ENCODE measurements around the gene CASP6.

Gene CASP6

DNA sequence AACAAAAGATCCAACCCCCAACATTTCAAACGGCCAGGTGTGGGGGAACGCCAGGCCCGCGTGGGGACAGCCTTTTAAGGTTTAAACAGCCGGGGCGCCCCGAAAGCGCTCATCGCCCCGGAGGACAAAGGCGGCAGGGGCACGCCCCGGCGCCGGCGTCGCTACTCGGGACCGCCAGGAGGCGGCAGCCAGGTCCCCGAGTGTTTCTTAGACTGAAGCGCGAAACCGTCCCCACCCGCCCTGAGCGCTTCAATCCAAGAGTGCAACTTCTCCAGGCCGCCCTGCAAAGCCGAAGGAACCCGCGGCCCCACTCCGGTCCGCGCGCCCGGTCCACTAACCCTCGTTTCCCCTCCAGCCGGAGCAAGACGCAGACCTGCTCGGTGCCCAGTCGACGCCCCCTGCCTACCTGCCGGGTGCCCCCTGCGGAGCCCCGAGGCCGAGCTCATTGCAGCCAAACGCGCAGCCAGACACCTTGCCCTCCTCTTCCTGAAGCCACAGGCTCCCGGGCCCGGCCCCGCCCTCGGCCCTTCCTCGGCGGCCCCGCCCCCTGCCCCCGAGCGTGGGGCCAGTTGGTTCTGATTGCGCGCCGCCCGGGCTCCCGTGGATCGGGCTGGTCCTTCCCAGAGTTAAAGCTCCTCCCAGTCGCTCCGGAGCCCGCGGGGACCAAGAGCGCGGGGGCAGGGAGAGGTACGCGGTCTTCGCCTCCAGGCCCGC lies at the start of gene CASP6:
Gene CASP6, minus strand, starts transcription at position 496 of the 714 bp plus-strand sequence. Its CDS starts 50 bp downstream, at position 446.
- peak; percentile 83 for DNase-seq

DNA sequence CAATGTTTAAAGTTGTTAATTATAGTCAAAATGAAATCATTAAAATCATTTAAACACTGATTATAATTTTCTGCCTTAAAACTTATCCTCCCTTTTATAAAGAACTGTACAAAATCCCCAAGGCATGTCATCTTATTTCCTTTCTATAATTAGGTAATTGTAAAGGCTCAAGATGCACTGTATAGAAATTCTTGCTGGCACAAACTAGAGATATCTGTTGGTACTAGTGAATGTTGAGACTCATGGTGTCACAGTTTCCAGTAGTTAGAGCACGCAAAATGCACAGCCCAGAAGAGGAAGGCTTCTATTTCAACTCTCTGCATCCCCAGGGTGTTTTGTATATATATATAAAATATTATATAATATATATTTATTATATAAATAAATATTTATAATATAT lies 49.3 kb upstream of the CASP6 start:
- no peak for DNase-seq

DNA sequence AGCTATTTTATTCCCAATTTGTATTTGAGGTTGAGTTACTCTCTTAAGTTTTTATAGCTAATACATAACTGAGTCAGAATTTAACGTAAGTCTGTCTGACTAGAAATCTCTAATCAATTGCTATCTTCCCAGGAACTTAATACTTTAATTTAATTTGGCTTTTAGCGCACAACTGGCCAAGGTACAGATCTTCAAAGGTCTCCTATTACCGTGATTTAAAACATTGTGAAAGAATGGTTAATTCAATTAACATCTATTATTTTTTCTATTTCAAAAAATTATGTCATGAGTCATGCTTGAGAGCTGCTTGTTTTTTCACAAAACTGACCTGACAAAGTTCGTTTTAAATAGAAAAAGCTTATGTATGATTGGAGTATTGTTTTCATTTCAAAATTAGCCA lies 48.6 kb upstream of the CASP6 start:
- DNase-seq = no peak

DNA sequence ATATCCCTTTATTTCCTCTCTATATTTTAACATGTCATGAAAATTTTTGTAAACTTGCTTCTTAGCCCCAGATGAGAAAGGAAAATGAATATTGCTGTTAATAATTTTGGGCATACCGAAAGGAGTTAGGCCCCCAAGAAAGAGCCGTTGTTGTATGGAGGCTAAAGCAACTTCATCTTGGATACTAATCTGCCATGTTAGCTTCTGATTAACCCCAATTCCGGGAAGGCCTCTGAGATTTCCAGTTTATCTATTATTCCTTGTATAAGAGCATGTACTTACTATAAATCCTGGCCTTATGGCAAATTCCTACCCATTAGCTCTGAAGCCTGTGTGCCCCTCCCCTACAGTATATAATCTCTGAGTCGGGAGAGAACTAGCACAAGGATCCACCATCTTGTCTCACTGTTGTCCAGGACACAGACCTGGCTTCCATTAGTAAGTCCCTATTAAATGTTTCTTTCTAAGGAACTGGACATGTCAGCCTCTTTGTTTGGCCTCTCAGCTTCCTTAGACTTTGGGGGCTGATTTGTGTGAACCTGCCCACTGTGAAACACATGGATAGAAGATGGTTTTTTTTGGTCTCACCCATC lies 47.5 kb upstream of the CASP6 start:
- no peak for DNase-seq

DNA sequence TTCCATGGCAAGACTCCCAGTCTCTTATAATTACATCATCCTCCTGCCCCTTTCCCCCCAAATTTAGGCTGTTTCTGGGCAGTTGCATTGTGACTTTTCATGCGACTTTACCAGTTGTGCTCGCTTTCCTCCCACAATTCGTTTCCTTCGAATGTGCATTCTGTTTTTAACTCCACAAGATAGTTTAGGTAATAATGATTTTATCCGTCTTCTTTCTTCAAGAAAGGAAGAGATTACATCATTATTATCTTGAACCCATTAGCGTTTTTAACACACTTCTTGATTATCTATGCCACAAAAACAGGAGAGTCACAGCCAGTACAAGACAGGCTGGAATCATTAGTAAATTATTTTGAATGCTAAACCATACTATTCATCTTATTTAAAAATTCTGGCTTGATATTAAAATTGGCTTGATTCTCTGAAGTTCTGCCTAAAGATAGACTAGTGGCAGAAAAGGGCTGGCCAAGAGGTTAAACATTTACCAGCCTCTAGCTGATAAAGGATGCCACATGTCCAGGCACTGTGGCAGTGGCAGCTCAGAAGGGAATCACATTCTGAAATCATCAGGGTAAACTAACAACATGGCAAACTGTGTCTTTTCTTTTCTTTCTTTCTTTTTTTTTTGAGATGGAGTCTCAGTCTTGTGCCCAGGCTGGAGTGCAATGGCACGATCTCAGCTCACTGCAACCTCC lies 46.3 kb upstream of the CASP6 start:
- no peak for DNase-seq

DNA sequence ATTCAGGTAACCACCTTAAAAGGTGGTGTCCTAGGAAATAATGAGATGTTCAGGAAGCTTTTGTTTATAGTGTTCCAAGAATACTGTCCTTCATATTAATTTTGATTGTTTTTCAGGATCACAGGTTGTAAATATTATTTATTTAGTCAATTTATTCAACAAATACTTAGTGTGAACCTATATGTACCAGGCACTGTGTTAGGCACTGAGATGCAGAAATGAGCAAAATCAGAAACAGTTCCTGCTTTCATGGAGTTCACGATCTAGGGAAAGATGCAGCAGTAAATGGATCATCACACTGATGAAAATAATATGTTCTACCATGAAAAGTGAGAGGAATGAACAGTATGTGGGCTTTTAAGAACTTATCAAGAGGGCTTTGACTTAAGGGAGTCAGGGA lies 44.9 kb upstream of the CASP6 start:
- DNase-seq = no peak

DNA sequence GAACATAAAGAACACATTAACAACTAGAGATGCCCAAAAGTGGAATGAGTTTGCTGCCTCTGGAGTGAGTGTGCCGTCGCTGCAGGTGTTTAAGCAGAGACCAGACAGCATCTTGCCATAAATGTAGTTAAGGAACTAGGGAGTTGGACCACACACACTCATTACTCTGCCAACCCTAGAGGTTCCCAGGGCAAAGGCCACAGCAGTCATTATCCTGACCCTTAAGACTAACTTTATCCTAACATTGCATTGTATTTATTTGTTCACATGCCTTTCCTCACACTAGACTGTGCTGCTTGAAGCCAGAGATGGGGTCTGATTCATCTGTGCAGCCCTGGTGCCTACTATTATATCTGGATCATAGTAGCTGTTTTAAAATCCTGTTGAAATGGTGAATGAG lies 43.5 kb upstream of the CASP6 start:
- no peak for DNase-seq

DNA sequence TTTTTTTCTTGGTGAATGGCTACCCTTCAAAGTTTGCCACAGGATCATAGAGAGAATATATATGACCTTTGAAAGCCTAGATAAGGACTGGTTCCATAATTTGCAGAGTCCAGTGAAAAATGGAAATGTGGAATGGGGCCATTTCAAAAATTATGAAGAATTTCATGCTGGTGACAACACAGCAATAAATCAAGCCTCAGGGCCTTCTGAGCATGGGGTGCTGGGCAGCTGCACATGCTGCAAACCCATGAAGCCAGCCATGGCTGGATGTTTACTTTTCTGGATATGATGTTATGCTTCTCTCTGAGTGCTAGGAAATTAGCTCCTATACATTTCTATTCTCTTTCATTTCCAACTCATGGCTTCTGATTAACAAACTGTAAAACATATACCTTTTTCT lies 42.6 kb upstream of the CASP6 start:
- no peak for DNase-seq

DNA sequence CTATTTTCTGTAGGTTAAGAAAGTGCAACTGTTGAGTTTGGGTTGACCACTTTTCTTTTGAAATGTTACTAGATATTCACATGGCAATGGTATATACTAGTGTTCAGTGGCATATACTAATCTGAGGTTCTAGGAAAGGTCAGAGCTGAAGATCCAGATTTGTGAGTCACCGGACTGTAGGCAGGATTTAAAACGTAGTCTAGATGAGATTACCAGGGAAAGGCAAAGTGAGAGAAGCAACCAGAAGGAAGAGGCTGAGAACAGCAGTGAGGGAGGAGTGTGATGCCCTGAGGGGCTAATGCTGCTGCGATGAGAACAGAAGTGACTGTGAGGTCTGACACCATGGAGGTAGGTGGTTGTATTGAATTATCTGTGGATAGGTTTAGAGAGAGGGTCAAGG lies 36.3 kb upstream of the CASP6 start:
- no peak for DNase-seq

DNA sequence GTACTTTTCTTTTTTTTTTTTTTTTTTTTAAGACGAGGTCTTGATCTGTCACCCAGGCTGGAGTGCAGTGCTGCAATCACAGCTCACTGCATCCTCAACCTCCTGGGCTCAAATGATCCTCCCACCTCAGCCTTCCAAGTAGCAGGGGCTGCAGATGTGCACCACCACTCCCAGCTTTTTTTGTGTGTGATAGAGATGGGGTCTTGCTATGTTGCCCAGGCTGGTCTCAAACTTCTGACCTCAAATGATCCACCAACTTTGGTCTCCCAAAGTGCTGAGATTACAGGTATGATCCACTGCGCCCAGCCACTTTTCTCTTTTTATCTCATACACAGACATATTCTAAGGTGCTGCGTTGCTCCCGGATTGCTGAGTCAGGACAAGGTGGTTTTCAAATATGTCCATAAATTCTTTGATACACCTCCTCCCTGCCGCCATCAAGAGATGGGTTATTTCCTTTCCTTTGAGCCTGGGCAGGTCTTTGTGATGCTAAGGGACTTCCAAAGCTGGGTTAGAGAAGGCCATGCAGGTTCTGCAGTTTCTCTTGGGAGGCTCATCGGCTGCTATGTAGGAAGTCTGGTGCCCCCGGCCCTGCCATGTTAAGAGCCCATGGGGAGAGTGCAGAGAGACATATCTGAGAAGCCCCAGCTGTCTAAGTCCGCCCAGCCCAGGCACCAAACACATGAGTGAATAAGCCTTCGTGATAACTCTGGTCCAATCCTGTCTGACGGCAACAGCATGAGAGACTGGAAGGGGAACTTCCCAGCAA lies 35.0 kb upstream of the CASP6 start:
- DNase-seq = no peak

DNA sequence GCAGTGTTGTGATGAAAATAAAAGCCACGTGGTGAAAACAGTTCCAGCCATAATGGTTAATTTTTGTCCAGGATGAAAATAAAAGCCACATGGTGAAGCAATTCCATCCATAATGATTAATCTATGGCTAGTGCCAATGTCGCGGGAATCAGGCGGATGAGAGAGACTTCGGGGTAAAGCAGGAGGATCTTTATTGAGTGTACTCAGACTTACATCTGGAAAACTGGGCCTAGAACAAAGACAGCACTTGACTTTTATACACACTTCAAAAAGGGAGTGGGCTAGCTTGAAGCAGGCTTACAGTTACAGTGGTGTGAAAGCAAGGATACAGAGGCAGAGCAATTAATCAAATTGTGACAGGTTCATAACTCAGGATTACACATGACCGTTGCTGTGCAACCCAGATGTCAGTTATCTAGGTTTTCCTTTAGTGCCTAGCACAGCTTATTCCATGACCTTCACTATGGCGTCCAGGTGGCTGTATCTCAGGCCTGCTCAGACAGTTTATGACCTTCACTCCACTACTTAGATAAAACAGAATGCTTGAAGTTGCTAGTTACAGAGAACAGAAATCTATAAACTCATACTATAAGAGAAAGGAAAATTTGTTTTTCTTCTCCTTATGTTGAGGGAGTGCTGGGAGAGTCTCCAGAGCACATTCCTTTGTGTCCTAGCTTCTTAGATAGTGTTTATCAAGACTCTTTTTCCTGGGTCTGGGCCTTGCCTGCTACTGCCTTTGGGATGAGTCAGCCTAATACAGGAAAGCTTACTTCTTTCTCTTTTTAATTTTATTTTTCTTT lies 32.5 kb upstream of the CASP6 start:
- DNase-seq = no peak

DNA sequence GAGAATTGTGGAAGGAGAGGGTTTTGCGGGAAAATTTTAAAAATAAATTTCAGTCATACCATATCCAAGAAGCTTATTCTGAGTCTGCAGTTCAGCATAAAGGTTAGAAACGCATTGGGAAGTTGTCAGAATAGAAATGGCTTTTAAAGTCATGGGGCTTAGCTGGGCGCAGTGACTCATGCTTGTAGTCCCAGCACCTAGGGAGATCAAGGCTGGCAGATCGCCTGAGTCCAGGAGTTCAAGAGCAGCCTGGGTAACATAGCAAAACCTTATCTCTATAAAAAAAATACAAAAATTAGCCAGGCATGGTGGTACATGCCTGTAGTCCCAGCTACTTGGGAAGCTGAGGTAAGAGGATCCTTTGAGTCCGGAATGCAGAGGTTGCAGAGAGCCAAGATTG lies 30.5 kb upstream of the CASP6 start:
- DNase-seq = no peak

DNA sequence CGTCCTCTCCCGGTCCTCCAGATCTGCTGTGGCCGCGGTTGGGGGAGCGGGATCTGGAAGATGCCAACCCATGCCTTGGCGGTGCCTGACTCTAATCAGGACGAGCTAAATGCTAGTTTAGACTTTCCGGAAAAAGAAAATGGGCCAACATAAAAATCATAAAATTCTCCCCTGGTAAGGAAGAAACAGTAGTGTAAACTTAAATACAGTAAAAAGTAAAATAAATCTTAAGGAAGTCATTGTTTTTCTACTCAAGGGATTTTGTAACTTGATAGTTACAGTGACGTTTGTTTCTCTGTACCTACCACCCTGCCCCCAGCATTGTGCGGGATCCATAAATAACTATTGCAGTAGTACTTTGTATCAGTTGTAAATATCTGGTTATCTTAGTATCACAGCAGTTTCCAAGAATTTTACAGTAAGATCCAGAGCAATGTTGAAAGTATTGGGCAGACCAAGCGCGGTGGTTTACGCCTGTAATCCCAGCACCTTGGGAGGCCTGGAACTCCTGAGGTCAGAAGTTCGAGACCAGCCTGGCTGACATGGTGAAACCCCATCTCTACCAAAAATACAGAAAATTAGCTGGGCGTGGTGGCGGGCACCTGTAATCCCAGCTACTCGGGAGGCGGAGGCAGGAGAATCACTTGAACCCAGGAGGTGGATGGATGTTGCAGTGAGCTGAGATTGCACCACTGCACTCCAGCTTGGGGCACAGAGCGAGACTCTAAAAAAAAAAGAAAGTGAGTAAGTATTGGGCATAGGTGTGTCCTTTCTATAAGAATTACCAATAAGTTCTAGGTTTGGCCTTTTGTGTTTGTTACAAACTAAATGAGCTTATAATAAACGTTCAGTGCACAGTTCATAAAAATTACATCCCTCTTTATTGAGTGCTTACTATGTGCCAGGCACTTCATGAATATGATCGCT lies 27.6 kb upstream of the CASP6 start:
- no peak for DNase-seq

DNA sequence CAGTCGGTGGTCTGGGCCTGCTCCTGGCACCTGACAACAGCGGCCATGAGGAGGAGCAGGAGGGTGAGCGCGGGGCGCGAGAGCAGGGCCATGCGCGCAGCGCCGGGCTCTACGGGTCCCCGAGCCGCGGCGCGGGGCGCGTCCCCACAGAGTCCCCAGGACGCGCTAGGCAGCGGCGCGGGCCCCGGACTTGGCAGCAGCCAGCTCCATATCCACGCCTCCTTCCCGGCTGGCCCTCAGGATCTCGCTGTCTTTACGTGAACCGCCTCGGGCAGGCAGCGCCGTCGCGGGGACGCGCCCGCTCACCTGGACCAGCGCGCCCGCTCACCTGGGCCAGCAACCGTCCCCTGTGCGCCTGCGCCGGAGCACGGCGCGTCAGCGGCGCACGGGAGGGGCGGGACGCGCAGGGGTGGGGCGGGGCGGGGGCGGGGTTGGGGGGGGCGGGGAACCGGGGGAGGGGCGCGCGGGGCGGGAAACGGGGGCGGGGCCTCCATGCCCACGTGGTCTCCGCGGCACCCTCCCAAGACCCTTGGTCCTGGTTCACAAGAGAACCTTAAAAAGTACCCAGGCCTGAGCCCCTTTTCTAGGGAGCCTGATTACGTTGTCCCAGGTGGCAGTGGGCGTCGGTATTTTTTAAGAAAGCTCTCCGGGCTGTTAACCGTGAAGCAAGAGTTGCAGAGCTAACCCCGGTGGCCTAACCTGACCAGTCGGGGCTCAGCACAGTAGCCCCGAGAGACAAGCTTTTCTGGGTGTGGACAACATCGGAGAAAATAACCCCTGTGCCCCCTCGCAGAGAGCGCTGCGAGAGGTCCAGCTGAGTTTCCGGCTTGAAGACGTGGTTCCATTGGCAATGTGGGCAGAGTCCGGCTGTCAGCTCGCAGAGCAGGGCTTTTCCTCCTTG lies 26.7 kb upstream of the CASP6 start, which contains the start of gene PLA2G12A:
Gene PLA2G12A, minus strand, starts transcription at position 353 of the 901 bp plus-strand sequence. Its CDS starts 261 bp downstream, at position 92.
- DNase-seq = peak; percentile 85

DNA sequence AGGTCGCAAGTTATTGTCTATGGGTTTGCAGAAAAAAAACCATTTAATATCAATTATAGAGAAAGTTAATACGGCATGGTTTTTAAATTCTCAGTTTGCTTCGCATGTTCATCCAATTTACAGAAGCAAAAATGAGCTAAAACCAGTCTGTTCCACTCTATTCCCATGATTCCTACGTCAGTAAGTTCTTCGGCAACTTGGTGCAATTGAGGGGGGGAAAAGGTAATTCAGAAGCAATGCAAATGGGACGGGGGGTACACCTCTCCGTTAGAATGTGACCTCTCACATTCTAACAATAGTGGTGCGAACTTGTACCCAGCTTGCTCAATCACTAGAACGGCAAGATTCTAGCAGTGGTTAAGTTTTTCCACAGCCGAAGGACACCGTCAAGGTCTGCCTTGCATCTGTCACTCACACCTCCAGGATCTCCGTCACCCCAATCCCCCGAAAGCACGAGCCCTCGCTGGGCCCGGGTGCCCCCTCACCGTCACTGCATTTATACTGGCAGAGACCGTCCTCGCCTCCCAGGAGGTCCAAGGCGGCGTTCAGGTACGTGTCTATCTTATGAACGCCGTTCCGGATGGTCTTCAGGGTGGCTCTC lies 26.0 kb upstream of the CASP6 start:
- no peak for DNase-seq

DNA sequence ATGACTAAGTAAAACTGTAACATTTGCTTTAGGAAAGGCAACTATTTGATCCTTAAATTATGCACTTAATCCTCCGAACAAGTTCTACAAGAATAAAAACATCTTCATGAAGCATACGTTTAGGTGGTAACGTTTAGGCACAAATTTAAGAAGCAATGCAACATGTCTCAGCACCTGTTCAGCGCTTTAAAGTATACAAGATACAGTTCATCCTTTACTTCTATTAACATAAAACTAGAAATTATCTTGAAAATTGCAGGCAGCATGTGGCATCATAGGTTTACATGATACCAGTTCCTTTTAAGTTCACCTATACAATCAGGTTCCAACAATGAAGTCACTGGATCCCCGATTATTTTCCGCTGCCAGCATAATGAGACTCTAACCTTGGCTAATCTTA lies 25.1 kb upstream of the CASP6 start:
- no peak for DNase-seq

DNA sequence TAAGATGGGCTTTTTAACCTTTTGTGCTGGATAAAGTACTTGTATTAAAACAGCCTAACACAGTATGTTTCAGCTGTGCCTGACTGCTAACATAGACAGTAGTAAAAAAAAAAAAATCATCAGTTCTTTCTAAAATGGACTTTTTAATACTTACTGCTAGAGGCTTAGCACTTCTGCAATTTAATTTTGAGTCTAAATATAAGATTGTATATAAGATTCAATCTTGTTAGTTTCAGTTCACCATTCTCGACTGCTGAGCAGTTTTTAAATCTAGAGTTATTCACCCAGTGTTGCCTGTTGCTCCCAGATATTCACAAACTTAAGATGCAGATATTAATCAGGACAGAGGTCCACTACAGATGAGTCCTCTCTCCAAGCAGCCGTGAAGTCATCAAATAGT lies 19.9 kb upstream of the CASP6 start:
- no peak for DNase-seq

DNA sequence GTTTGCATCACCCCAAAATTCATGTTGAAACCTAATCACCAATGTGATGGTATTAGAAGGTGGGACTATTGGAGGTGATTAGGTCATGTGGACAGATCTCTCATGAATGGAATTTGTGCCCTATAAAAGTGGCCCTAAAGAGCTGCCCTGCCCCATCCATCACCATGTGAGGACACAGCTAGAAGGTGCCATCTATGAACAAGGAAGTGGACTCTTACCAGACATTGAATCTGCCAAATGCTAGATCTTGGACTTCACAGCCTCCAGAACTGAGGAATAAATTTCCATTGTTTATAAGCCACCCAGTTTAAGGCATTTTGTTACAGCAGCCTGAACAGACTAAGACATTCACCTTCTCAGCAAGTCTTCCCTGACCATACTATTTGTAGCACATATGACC lies 19.1 kb upstream of the CASP6 start:
- no peak for DNase-seq

DNA sequence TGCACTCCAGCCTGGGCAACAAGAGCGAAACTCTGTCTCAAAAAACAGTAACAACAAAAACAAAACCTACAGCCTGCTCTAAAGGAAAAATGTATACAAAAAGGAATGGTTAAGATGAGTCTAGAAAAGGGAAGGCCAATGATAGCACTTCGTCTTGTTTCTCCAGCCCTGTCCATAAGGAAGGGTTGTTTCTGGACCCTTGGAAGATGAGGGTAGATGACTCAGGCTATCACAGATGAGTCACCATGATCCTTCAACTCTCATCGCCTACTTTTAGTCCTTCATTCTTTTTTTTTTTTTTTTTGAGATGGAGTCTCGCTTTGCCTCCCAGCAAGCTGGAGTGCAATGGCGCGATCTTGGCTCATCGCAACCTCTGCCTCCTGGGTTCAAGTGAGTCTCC lies 17.8 kb upstream of the CASP6 start:
- DNase-seq = no peak

DNA sequence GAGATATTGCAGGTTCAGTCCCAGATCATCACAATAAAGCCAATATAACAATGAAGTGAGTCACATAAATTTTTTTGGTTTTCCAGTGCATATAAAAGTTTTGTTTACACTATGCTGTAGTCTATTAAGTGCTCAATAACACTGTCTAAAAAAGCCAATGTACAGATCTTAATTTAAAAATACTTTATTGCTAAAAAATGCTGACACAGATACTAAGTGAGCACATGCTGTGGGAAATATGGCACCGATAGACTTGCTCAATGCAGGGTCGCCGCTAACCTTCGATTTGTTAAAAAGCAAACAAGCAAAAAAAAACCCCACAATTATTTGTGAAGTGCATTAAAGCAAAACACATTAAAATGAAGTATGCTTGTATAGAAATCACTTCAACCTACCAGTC lies 16.4 kb upstream of the CASP6 start:
- DNase-seq = no peak

Data from CD4-positive, alpha-beta T cell treated with Interleukin-17A for 4 hours (primary cell).